Esophagus (tissue), 2 donors: ENCODE results near the gene MLC1. TPM values are rescaled to one million over a fixed set of nuclear protein-coding genes. Genes with fewer than 3 reads are reported as not detected.
A peak's percentile ranks its signal among the peaks of the same experiment; 100 is the strongest.

Source experiments
- H3K27ac ChIP-seq, 2 donors: one replicate each; pipeline ENCODE4 v1.5.1; 2013; ENCODE audit warnings: low read depth in 2 of 2, mild to moderate bottlenecking in 2 of 2, inconsistent platforms in 1 of 2, low read length in 1 of 2, moderate library complexity in 1 of 2
- H3K27me3 ChIP-seq, 2 donors: one replicate each; pipeline ENCODE4 v1.6.1; 2013; ENCODE audit warnings: low read length in 2 of 2, control low read depth in 1 of 2, mild to moderate bottlenecking in 1 of 2; ENCODE audit not compliant: insufficient read depth in 2 of 2, control insufficient read depth in 1 of 2
- H3K36me3 ChIP-seq, 2 donors: one replicate each; pipeline ENCODE4 v1.6.1; 2013; ENCODE audit warnings: low read length in 1 of 2; ENCODE audit not compliant: control insufficient read depth in 2 of 2, insufficient read depth in 2 of 2
- H3K4me1 ChIP-seq, 2 donors: one replicate each; pipeline ENCODE4 v1.6.1; 2013; ENCODE audit warnings: low read length in 1 of 2; ENCODE audit not compliant: control insufficient read depth in 2 of 2, insufficient read depth in 2 of 2
- H3K4me3 ChIP-seq, 2 donors: one replicate each; pipeline ENCODE4 v1.5.1; 2013; ENCODE audit warnings: low read length in 2 of 2, mild to moderate bottlenecking in 2 of 2, low read depth in 1 of 2, moderate library complexity in 1 of 2
- H3K9me3 ChIP-seq, 2 donors: one replicate each; pipeline ENCODE4 v1.6.1; 2013; ENCODE audit warnings: mild to moderate bottlenecking in 2 of 2, low read depth in 1 of 2, low read length in 1 of 2, moderate library complexity in 1 of 2; ENCODE audit not compliant: control insufficient read depth in 2 of 2, insufficient read depth in 1 of 2
- WGBS, 2 donors: extraction: QIAGEN DNeasy Blood & Tissue Kit; methylation state at CpG; one replicate each; pipeline ENCODE4 v1.1.7; 2013; 5-methylcytosine and 5-hydroxymethylcytosine counted together
- polyA plus RNA-seq, 2 donors: library from polyadenylated mRNA; stranded (reverse); fragments of 200-250 nt; gene quantifications; one replicate each; pipeline ENCODE4 v1.2.3, GENCODE V29; 2013
- donor health status: healthy with polysubstance abuse.
- donor health status: Bipolar disorder and iron deficiency.

The MLC1 gene
- polyA plus RNA-seq, 2 donors: 0.04 to 0.08 TPM

DNA sequence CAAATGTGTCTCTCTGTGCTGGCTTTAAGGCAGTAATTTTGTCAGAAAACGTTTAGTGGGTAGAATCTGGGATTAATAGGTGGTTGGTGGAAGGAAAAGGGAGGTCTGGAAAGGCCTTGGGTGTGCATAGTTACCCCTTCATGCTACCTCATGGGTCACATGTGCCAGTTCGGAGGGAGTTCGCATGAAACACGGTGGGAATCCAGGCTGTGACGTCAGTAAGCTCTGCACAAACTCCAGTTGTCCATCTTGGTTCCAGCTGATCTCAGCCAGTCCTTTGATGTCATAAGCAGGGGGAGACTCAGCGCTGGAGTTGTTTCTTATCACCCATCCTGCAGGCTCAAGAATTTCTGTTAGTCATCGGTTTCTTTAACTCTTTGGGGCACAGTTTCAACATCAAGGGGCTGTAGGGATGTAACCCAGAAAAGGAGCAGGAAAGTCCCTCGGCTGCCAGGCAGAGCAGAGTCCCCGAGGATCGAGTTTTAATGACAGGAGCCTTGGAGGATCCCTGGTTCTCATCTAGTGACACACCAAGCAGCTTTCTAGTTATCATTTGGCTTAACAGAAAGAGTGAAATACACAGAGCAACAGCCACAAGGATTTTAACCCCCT lies 33.4 kb upstream of the MLC1 start:
- Histone ChIP-seq H3K27me3 (peaks cover 0 to 2% of the 10 kb centered on the region in 2 donors), H3K4me1 (no peaks in the 10 kb centered on the region), H3K4me3 (no peak overlapping the region), H3K9me3 (peaks cover 0 to 4% of the 10 kb centered on the region in 2 donors), H3K36me3 (no peaks in the 10 kb centered on the region), H3K27ac (no peak overlapping the region)
- 39 to 42% methylated on average over 10 of the region's 10 CpGs for WGBS, 2 donors

- no peaks in the 10 kb centered on the region for H3K4me1 ChIP-seq
- H3K36me3 ChIP-seq: no peaks in the 10 kb centered on the region
- H3K4me3 ChIP-seq: no peak overlapping the region
- peaks cover 0 to 2% of the 10 kb centered on the region in 2 donors for H3K27me3 ChIP-seq
- H3K9me3 ChIP-seq: peaks cover 0 to 4% of the 10 kb centered on the region in 2 donors
- WGBS, 2 donors: 65 to 73% methylated on average over 3 of the region's 3 CpGs
- H3K27ac ChIP-seq: no peak overlapping the region
Measured at GRCh38 chr22:50118129-50118528, 32.9 kb upstream of the MLC1 start.

- H3K4me1 ChIP-seq: no peaks in the 10 kb centered on the region
- H3K27ac ChIP-seq: no peak overlapping the region
- no peak overlapping the region for H3K4me3 ChIP-seq
- H3K27me3 ChIP-seq: peaks cover 0 to 2% of the 10 kb centered on the region in 2 donors
- 89 to 93% methylated on average over 19 of the region's 19 CpGs for WGBS, 2 donors
- H3K36me3 ChIP-seq: no peaks in the 10 kb centered on the region
- H3K9me3 ChIP-seq: peaks cover 0 to 4% of the 10 kb centered on the region in 2 donors
Measured at GRCh38 chr22:50117168-50117762, 32.0 kb upstream of the MLC1 start.

- Histone ChIP-seq H3K27me3 (peaks cover 0 to 2% of the 10 kb centered on the region in 2 donors), H3K4me1 (no peaks in the 10 kb centered on the region), H3K4me3 (no peak overlapping the region), H3K9me3 (no peaks in the 10 kb centered on the region), H3K36me3 (no peaks in the 10 kb centered on the region), H3K27ac (no peak overlapping the region)
- WGBS, 2 donors: 64 to 74% methylated on average over 10 of the region's 10 CpGs
Measured at GRCh38 chr22:50115693-50116092, 30.5 kb upstream of the MLC1 start.

DNA sequence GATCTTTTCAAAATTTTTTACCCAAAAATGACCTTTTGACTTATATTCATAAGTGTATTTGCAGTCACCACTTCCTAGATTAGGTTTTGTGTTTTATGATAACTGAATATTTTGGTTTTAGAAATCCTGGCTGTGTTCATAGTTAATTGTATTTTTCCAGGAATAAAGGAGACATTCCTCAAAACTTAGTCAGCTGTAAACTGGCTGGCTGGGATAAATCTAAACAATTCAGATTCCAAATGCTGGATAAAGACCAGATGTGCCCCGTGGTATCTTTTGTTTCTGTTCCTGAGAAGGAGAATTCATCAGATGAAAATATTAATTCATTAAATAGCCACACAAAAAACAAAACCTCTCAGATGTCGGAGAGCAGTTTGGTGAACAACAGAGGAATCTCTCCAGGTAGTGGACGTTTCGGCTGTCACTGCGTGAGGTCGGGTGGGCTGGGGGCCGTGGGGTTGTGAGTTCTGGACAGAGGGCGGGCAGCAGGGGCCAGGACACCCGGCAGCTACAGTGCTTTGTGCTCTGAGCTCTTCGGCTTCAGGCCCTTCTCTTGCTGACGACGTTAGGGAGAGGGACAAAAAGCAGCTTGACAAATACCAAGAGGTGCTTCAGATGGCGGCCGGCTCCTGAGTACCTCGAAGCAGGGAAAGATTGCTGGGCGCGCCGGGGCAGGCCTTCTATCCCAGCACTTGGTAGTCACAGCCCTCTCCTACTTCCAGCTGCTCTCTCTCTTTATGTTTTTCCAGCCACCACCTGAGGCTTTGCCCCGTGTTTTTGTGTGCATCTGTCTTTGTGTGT lies 29.2 kb upstream of the MLC1 start:
- Histone ChIP-seq H3K27me3 (no peaks in the 10 kb centered on the region), H3K4me3 (no peak overlapping the region), H3K36me3 (no peaks in the 10 kb centered on the region), H3K27ac (peak overlapping the region in 1 of 2 donors; percentile 58), H3K9me3 (no peaks in the 10 kb centered on the region), H3K4me1 (no peaks in the 10 kb centered on the region)
- 31 to 44% methylated on average over 19 of the region's 19 CpGs for WGBS, 2 donors

DNA sequence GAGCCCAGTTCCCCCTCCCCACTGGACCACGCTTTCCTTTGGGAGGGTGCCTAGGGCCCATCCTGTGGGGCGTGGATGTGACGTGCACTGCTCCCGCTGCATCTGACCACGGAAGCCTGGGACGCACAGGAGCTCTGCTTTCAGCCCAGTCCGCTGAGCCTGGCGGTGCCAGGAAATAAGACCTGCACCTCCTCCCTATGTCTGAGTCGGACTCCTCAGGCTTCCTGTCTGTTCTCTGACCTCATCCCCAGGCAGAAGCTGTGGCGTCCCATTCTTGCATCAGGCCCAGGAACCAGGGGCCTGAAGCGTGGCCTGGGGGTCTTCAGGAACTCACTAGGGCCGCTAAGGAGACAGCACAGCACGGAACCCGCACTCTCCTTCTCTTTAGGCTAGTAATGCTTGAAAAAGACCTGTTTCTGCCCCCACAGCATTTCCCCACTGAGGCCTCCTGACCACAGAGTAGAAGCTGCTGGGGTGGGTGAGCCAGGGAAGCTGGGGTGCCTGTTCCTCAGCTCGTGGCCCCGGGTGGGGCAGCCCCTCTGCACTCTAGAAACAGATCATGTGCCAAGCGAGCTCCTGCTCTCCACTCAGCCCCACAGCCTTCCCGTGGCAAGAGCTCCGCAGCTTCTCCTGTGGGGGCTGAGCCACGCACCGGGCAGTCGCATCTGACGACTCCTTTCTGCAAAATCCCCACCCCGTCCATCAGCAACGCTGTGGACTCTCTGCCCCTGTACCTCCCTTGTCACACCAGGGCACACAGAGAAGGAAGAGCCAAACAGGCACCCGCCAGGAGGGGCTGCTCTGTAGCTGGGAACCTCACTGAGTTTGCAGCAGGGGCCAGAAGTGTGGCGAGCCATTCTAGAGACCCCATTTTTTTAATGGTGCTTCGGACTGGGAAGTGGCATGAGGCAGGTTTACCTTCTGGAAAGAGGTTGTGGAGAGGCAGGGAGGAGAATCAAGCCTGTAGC lies 27.2 kb upstream of the MLC1 start:
- H3K9me3 ChIP-seq: peaks cover 0 to 2% of the 10 kb centered on the region in 2 donors
- no peaks in the 10 kb centered on the region for H3K4me1 ChIP-seq
- H3K4me3 ChIP-seq: no peak overlapping the region
- no peaks in the 10 kb centered on the region for H3K27me3 ChIP-seq
- H3K27ac ChIP-seq: no peak overlapping the region
- 68 to 69% methylated on average over 28 of the region's 28 CpGs for whole genome bisulfite sequencing, 2 donors
- no peaks in the 10 kb centered on the region for H3K36me3 ChIP-seq

GRCh38 chr22:50111056-50111455 lies 25.8 kb upstream of the MLC1 start:
- Histone ChIP-seq H3K4me3 (no peak overlapping the region), H3K27ac (no peak overlapping the region), H3K4me1 (no peaks in the 10 kb centered on the region), H3K9me3 (peaks cover 0 to 2% of the 10 kb centered on the region in 2 donors), H3K36me3 (no peaks in the 10 kb centered on the region), H3K27me3 (no peaks in the 10 kb centered on the region)
- WGBS, 2 donors: 85 to 96% methylated on average over 1 of the region's 1 CpG

- Histone ChIP-seq H3K27me3 (no peaks in the 10 kb centered on the region), H3K9me3 (peaks cover 0 to 6% of the 10 kb centered on the region in 2 donors), H3K27ac (no peak overlapping the region), H3K4me1 (peaks cover 0 to 4% of the 10 kb centered on the region in 2 donors), H3K4me3 (no peak overlapping the region), H3K36me3 (no peaks in the 10 kb centered on the region)
- 83 to 86% methylated on average over 9 of the region's 9 CpGs for WGBS, 2 donors
Measured at GRCh38 chr22:50107529-50107928, 22.3 kb upstream of the MLC1 start.
